NCI-H345 (cell line): Measurements from ENCODE around the gene HOXD13.
A peak's percentile ranks its signal among the peaks of the same experiment; 100 is the strongest.

Experiments used
- DNase-seq: peaks from one replicate; lab custom pipeline; 2025; lab: John Stamatoyannopoulos, UW

HOXD13 gene

DNA sequence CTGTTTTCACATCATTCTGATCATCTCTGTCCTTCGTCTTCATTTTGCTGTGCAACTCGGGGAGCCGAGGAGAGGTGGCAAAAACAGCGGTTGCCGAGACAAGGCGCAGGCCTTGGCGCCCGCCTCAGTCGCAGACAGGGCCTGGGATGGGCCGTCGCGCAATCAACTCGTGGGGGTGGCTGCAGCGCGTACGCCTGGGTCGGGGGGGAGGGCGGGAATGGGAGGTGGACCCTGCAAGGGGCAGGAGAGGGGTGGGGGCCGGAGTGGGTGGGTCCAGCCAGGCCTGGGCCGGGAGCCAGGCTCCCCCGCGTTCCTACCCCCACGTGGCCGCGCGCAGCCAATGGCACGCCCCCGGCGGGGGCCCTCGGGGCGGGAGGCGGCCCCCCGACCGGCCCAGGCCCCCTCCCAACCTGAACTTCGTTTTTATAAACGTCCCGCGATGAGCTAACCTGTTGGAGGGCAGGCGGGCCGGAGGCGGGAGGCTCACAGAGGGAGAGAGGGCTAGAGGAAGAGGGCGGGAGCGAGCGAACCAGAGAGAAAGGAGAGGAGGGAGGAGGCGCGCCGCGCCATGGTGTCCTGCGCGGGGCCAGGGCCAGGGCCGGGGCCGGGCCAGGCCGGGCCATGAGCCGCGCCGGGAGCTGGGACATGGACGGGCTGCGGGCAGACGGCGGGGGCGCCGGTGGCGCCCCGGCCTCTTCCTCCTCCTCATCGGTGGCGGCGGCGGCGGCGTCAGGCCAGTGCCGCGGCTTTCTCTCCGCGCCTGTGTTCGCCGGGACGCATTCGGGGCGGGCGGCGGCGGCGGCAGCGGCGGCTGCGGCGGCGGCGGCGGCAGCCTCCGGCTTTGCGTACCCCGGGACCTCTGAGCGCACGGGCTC lies at the start of gene HOXD13:
Gene HOXD13 (plus strand): TSS at position 452 of the 875 bp plus-strand sequence. CDS start 170 bp downstream, at position 622.
- DNase-seq: peak; percentile 21

- peak; percentile 96 for DNase-seq
Observed at GRCh38 chr2:176056406-176056805, 36.1 kb upstream of the HOXD13 start.

GRCh38 chr2:176063958-176064357 lies 28.6 kb upstream of the HOXD13 start:
- DNase-seq: peak; percentile 21

GRCh38 chr2:176066645-176067588 lies 25.6 kb upstream of the HOXD13 start:
- DNase-seq: no peak

DNA sequence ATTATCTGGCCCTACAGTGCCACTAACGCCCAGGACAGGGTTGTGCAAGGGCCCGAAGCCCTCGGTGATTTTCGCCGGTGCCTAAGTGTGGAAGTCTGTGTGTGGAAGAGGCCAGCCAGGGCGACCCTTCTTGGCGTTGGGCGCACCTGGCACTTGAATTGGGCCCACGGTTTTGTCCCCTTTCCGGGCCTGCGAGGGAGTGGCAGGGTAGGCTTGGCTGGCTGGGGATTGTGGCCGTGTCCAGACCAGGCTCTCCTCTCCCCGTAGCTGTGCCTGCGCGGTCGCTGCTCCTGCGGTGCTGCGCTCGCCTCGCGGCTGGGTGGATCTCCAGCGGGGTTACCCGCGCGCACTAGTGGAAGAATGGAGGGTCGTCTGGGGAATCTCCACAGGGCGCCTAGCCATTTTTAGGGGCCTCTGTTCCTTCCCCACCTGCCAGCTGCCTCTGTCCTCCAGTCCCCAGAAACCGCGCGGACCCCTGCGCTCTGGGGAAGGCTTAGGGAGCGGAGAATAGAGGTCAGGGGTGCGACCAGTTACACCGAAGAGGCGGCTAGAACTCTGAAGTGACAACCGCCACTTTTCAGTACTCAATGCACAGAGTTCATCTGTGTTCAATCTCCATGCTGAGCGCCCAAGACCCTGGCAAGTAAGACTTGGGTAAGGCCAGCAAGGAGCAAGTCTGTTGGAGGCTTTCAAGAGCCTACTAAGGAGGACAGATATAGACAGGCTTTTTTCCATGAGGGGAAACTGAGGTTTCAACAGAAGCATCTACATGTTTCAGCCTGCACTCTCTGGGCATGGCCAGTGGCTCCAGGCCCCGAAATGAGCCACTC lies 24.7 kb upstream of the HOXD13 start:
- DNase-seq: no peak

GRCh38 chr2:176068419-176068832 lies 24.1 kb upstream of the HOXD13 start:
- no peak for DNase-seq

- no peak for DNase-seq
Observed at GRCh38 chr2:176071330-176072291, 20.9 kb upstream of the HOXD13 start.

- no peak for DNase-seq
Observed at GRCh38 chr2:176072292-176072669, 20.2 kb upstream of the HOXD13 start.

GRCh38 chr2:176072951-176073904 lies 19.3 kb upstream of the HOXD13 start:
- no peak for DNase-seq

DNA sequence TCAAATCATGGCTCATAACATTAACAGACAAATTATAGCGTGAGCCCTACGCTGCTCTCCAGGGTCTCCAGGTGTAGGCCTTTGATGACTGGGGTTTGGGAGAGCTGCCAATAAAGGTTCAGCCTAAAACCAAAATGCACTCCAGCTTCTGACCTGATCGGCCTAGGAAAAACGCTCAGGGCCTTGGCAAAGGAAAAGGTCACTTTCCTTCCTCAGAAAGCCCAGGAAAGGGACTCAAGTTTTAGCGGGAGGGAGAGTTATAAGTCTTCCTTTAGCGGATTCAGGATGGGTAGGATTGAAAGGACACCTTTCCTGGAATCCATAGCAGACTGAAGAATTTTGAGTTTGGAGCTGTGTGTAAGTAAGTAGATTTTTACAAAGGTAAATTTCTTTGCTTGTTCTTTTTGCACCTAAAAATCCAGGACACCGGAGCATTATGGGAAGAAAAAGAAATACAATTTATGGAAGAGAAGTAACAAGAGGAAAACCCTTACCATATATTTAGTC lies 17.5 kb upstream of the HOXD13 start:
- no peak for DNase-seq

DNA sequence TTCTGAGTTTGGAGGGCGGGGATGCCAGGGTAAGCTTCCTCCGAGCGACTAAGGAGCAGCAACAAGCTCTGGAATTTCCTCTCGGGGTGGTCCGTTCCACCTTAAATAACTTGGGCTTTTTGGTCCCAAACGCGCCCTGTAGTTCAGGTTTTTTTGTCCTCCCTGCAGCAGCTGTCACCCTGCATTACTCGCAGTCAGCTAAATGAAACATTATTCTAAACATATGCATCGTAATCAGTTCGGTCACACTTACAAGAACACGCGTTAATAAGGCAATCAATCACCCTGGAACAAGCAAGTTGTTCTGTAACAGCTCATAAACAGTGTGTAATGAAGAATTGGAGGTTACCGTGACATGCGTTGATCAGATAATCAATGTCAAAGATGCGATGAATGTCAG lies 17.0 kb upstream of the HOXD13 start:
- DNase-seq: no peak

DNA sequence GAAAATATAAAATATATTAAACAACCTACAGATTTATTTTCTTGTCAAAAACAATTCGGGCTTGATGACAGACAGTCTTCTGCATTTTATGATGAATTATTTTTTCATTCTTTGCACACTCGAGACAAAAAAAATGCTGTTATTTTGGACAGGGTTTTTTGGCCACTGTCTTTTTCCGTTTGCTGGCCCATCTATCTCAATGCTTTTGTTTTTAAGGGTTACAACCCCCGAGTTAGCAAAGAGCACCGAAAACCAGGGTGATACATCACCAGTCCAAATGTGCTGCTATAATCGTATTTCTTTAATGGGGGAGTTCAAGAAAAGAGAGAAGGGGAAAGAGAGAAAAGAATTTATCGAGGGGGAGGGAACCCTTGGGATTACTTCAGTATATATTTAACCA lies 16.5 kb upstream of the HOXD13 start:
- DNase-seq: no peak

DNA sequence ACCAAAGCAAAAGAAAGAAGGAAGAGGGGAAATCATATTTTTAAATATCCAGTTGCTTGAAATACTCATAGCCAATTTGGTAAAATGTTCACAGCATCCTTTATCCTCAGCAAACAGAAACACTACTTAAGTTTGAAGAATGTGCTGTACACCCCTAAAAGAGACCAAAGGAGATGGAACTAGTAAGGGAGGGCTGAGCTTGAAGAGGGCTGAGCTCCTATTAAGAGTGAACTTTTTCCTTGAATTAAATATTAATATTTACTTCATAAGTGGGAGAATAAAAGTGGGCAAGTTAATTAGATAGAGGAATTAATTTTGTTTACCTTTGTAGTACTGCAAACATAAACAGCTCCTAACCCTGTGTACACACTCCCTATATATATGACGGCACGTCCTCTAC lies 15.7 kb upstream of the HOXD13 start:
- no peak for DNase-seq

DNA sequence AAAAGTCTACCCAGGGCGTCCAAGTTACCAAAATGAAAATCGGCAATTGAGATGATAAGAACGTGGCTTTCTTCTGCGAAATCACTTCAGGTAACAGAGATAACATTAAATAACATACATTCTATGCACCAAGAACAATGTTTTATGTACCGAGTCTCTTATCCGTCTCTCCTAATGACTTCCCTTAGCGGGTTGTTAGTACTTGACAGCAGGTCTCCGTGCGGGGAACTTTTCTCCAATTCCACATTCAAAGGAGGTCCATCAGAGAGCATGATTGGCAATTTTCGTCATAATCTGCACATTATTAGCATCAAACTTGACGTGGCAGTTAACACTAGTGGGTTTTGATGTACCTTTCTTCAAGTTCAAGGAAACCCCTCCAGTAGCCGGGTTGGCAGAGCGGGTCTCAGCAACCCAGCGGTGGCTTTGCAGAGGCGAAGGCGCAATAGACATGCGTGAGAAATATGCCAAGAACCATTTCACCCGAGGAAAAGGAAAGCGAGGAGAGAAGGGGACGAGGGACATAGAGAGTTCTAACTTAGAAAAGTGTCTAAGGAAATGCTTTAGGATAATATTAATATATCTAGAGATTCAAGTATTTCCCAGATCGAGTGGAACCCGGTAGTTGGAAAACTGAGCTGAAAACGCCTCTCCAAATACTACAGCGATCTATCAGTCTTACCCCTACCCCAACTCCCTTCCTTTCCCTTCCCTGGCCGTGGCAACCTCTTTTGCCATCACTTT lies 13.8 kb upstream of the HOXD13 start:
- no peak for DNase-seq

DNA sequence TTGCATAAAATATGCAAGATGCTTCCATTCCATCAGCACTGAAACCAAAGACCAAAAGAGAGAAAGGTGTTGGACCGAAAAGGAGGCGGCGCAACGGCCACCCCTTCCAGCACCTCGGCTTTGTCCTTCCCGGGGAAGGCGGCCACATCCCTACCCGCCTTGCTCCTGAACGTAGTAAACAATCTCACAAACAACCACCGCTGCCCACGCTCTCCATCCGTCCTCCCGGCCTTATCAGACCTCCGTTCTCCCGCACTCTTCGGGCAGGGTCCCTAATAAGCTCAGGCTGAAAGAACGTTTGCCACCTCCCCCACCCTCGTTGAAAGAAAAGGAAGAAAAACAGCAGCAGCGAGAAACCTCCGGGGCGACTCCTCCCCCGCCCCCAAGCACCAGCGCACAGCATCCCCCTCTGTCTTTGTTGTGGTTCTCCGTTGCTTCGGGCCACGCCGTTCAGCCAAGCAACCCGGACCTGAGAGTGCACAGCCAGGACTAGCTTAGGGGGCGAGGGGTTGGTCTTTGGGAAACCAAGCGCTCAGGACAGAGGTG lies 13.2 kb upstream of the HOXD13 start:
- peak; percentile 36 for DNase-seq

GRCh38 chr2:176079831-176080539 lies 12.5 kb upstream of the HOXD13 start:
- DNase-seq: peak; percentile 71

DNA sequence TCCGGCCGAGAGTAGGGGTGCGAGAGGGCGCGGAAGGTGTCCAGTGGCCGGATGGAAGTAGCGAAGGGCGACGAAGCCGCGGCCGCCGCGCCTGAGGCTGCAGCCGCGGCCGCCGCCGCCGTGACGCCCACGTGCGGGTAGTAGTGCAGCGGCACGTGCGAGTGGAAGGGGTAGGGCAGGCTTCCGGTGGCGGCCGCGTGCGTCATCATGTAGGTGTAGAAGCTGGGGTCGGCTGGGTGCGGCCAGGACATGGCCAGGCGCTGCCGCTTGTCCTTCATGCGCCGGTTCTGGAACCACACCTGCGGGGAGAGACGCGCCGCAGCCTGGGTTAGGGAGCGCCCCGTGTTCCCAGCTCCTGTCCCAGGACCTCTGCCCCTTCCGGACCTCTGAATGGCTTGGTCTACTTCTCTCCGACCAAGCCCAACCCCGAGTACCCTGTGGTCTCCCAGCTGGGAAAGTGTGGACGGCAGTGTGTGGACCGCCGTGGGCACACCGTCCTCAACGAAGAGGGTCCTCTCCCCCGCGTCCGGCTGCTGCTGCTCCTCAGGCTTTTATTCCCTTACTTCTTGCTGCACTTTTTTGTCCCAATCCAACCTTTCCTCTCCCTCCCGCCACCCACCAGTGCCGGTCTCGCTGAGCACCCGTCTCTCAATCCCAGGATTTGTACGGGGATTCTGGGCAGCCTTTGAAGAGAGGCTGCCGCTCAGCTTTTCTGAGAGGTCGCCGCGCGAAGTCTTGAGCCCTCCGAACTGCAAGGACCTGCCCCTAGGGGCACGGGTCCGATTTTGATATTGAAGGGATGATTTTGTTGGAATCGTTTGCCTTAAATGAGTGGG lies 11.8 kb upstream of the HOXD13 start:
- DNase-seq: no peak
